ENCODE results near the gene SMAD2.

The SMAD2 gene

GRCh38 chr18:47926101-47926850 is 4.2 kb downstream of the SMAD2 start:
- peaks cover 67% of the 10 kb centered on the region for H3K4me1 ChIP-seq (ENCODE audit: insufficient read depth, low read length, poor library complexity, severe bottlenecking)
- peaks cover 85% of the 10 kb centered on the region for H4K20me1 ChIP-seq (ENCODE audit: insufficient read depth, low read length, poor library complexity, severe bottlenecking)
- peak overlapping the region; percentile 97 for H3K4me2 ChIP-seq (ENCODE audit: low read depth, low read length, poor library complexity, severe bottlenecking)

DNA sequence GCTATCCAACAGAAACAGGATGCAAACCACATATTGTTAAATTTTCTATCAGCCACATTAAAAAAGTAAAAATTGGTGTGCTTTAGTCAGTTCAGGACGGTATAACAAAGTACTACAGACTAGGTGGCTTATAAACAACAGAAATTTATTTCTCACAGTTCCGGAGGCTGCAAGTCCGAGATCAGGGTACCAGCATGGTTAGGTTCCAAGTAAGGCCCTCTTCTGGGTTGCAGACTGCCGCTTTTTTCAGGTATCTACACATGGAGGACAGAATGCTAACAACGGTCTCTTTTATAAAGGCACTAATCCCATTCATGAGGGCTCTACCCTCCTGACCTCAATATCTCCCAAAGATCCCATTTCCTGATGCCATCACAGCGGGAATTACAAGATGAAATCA is 10.5 kb downstream of the SMAD2 start:
- H3K79me2 ChIP-seq (ENCODE audit: insufficient read depth, low read length) = peaks cover 100% of the 10 kb centered on the region
- no peak overlapping the region for H3K4me3 ChIP-seq (ENCODE audit: low read length, poor library complexity, severe bottlenecking)
- no peak overlapping the region for H3K9ac ChIP-seq (ENCODE audit: low read depth, low read length, poor library complexity, severe bottlenecking)
- TF ChIP-seq EZH2phosphoT487 (IDR thresholded peaks at IDR 0.05; ENCODE audit: borderline replicate concordance) = no peak
- TF ChIP-seq CTCF (conservative IDR thresholded peaks at IDR 0.05; ENCODE audit: low read length) = no peak
- H4K20me1 ChIP-seq (ENCODE audit: insufficient read depth, low read length, poor library complexity, severe bottlenecking) = peaks cover 95% of the 10 kb centered on the region
- no peak overlapping the region for H2AFZ ChIP-seq (ENCODE audit: low read length)
- no peak overlapping the region for H3K4me2 ChIP-seq (ENCODE audit: low read depth, low read length, poor library complexity, severe bottlenecking)
- no peaks in the 10 kb centered on the region for H3K27me3 ChIP-seq (ENCODE audit: insufficient read depth, low read length, poor library complexity, severe bottlenecking)
- no peaks in the 10 kb centered on the region for H3F3A ChIP-seq (ENCODE audit: low read depth)
- no peaks in the 10 kb centered on the region for H3K9me3 ChIP-seq (ENCODE audit: insufficient read depth, low read depth, low read length)
- H3K36me3 ChIP-seq (ENCODE audit: insufficient read depth, low read length) = peaks cover 5% of the 10 kb centered on the region; the same call in 1 of the 2 replicates
- peaks cover 45% of the 10 kb centered on the region for H3K4me1 ChIP-seq (ENCODE audit: insufficient read depth, low read length, poor library complexity, severe bottlenecking)
- H3K9me2 ChIP-seq (replicated peaks; ENCODE audit: low read depth, low read length) = no peaks in the 10 kb centered on the region

More at GRCh38 chr18:47926101-47926850, 4.2 kb downstream of the SMAD2 start:
- Histone ChIP-seq H3K9ac (ENCODE audit: low read depth, low read length, poor library complexity, severe bottlenecking) (peak overlapping the region; percentile 36), H3K9me3 (ENCODE audit: insufficient read depth, low read depth, low read length) (no peaks in the 10 kb centered on the region), H3K9me2 (replicated peaks; ENCODE audit: low read depth, low read length) (no peaks in the 10 kb centered on the region), H3K79me2 (ENCODE audit: insufficient read depth, low read length) (peaks cover 90% of the 10 kb centered on the region), H3K27me3 (ENCODE audit: insufficient read depth, low read length, poor library complexity, severe bottlenecking) (no peaks in the 10 kb centered on the region), H3K4me3 (ENCODE audit: low read length, poor library complexity, severe bottlenecking) (peak overlapping the region; percentile 63), H3F3A (ENCODE audit: low read depth) (peaks cover 3% of the 10 kb centered on the region; the same call in 1 of the 2 replicates), H3K36me3 (ENCODE audit: insufficient read depth, low read length) (no peaks in the 10 kb centered on the region), H2AFZ (ENCODE audit: low read length) (no peak overlapping the region)
- no peak for TF ChIP-seq EZH2phosphoT487 (IDR thresholded peaks at IDR 0.05; ENCODE audit: borderline replicate concordance)
- no peak for TF ChIP-seq CTCF (conservative IDR thresholded peaks at IDR 0.05; ENCODE audit: low read length)

DNA sequence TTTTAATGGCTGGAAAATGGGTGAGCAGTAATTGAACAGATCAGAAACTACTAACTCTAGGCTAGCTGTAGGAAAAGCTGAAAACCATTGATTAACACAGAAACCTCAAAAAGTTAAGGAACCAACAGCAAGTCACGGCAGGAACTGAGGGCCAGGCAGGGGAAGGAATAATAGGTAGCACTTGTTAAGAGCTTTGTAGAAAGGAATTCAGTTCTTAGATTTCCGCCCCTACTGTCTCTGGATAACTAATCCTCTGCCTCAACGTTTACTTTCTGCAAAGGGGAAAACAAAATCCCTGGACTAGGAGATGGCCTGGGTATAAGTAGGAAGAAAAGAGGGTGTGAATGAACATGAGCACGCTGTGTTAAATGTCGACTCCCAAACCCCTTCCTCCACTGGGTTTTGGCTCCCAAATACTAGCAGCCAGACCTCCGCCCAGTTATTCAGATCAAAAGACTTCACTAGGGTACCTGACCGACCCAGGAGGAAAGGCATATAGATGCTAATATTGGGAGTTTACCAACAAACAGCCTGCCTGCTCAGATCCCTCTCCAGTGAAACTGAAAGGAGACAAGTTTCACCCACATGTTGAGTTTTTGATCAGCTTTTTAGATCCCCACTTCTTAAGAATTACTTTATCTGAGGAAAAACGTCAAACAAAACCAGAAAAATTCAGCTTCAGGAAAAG is 12.4 kb downstream of the SMAD2 start:
- Histone ChIP-seq H3F3A (ENCODE audit: low read depth) (no peaks in the 10 kb centered on the region), H2AFZ (ENCODE audit: low read length) (no peak overlapping the region), H3K27me3 (ENCODE audit: insufficient read depth, low read length, poor library complexity, severe bottlenecking) (no peaks in the 10 kb centered on the region), H3K4me1 (ENCODE audit: insufficient read depth, low read length, poor library complexity, severe bottlenecking) (peaks cover 42% of the 10 kb centered on the region), H4K20me1 (ENCODE audit: insufficient read depth, low read length, poor library complexity, severe bottlenecking) (peaks cover 96% of the 10 kb centered on the region), H3K9me2 (replicated peaks; ENCODE audit: low read depth, low read length) (no peaks in the 10 kb centered on the region), H3K79me2 (ENCODE audit: insufficient read depth, low read length) (peaks cover 100% of the 10 kb centered on the region), H3K4me2 (ENCODE audit: low read depth, low read length, poor library complexity, severe bottlenecking) (no peak overlapping the region), H3K36me3 (ENCODE audit: insufficient read depth, low read length) (peaks cover 5% of the 10 kb centered on the region; the same call in 1 of the 2 replicates), H3K9ac (ENCODE audit: low read depth, low read length, poor library complexity, severe bottlenecking) (no peak overlapping the region), H3K4me3 (ENCODE audit: low read length, poor library complexity, severe bottlenecking) (no peak overlapping the region), H3K9me3 (ENCODE audit: insufficient read depth, low read depth, low read length) (no peaks in the 10 kb centered on the region)
- TF ChIP-seq EZH2phosphoT487 (IDR thresholded peaks at IDR 0.05; ENCODE audit: borderline replicate concordance) = no peak
- TF ChIP-seq CTCF (conservative IDR thresholded peaks at IDR 0.05; ENCODE audit: low read length) = no peak

Data from Loucy (cell line).